GM23338 (cell line): ENCODE measurements around the gene BUB1B.

Source experiments
- EZH2 ChIP-seq: fragments of 200-600 bp; sonication (generic); IDR thresholded peaks from one replicate; pipeline ENCODE4 v1.8.0; 2017; ENCODE audit warnings: antibody characterized with exemption, mild to moderate bottlenecking, low read depth; ENCODE audit not compliant: unreplicated experiment
- TF ChIP-seq, protein P1 (sequence below), 2 experiments: fragments of 200-600 bp in 1 of 2; sonication (generic) in 1 of 2; conservative IDR thresholded peaks; 2 replicates each; pipeline versions ENCODE4 v1.5.1 to v1.6.1; 2016 to 2017; ENCODE audit warnings: antibody characterized with exemption in 2 of 2, low read depth in 2 of 2, mild to moderate bottlenecking in 2 of 2, moderate library complexity in 1 of 2

DNA sequence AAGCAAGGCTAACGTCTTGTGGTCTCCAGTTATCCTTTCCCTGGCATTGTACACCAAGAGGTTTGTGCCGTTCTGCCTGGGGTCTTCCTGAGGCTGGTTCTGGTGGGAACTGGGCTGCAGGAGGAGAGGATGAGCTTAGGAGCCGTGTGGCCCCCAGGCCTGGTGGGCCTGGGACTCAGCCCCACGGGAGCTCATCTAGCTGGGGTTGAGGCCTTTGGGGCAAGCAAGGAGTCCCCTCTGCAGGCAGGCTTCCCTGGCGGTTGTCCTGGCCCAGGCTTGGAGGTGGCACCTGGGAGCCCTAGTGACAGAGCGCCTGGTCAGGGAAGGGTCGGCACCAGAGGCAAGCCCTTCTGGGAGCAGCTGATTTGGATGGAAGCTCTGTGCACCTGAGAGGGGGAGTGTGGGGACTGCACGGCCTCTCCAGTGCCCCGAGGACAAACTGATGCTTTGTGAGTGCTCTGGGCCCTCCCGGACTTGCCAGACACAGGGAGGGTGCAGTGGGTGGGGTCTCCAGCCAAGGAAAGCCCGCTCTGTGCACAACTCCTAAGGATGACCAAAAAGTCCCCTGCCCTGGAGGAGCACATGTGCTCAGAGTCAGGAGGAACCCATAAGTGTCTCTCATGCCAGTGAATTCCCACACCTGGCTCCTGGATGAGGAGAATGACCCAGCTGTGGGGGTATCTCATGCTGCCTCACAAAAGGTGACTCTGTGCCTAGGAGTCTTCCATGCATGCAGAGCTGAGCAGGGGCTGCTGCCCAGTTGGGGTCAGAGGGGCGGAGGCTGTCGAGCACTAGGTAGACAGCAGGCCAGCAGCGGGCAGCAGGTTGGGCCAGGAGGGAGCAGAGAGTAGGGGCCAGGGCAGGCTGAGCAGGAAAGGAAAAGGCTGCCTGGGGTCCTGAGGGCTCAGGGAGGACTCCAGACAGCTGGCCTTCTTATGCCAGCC lies 80.7 kb downstream of the BUB1B start:
- TF ChIP-seq EZH2: no peak
- TF ChIP-seq, protein P1, sequence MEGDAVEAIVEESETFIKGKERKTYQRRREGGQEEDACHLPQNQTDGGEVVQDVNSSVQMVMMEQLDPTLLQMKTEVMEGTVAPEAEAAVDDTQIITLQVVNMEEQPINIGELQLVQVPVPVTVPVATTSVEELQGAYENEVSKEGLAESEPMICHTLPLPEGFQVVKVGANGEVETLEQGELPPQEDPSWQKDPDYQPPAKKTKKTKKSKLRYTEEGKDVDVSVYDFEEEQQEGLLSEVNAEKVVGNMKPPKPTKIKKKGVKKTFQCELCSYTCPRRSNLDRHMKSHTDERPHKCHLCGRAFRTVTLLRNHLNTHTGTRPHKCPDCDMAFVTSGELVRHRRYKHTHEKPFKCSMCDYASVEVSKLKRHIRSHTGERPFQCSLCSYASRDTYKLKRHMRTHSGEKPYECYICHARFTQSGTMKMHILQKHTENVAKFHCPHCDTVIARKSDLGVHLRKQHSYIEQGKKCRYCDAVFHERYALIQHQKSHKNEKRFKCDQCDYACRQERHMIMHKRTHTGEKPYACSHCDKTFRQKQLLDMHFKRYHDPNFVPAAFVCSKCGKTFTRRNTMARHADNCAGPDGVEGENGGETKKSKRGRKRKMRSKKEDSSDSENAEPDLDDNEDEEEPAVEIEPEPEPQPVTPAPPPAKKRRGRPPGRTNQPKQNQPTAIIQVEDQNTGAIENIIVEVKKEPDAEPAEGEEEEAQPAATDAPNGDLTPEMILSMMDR (conservative IDR thresholded peaks at IDR 0.05; ENCODE audit: low read depth in 2 of 2): no peak
